Superior temporal gyrus (tissue), 1 donor: Measurements from ENCODE around the gene CHMP4A.
A peak's percentile ranks its signal among the peaks of the same experiment; 100 is the strongest.

Experiments
- DNase-seq: peaks from one replicate; pipeline ENCODE4 v3.0.0-alpha.2; 2016; ENCODE audit errors: extremely low spot score

Gene CHMP4A, protein sequence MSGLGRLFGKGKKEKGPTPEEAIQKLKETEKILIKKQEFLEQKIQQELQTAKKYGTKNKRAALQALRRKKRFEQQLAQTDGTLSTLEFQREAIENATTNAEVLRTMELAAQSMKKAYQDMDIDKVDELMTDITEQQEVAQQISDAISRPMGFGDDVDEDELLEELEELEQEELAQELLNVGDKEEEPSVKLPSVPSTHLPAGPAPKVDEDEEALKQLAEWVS

DNA sequence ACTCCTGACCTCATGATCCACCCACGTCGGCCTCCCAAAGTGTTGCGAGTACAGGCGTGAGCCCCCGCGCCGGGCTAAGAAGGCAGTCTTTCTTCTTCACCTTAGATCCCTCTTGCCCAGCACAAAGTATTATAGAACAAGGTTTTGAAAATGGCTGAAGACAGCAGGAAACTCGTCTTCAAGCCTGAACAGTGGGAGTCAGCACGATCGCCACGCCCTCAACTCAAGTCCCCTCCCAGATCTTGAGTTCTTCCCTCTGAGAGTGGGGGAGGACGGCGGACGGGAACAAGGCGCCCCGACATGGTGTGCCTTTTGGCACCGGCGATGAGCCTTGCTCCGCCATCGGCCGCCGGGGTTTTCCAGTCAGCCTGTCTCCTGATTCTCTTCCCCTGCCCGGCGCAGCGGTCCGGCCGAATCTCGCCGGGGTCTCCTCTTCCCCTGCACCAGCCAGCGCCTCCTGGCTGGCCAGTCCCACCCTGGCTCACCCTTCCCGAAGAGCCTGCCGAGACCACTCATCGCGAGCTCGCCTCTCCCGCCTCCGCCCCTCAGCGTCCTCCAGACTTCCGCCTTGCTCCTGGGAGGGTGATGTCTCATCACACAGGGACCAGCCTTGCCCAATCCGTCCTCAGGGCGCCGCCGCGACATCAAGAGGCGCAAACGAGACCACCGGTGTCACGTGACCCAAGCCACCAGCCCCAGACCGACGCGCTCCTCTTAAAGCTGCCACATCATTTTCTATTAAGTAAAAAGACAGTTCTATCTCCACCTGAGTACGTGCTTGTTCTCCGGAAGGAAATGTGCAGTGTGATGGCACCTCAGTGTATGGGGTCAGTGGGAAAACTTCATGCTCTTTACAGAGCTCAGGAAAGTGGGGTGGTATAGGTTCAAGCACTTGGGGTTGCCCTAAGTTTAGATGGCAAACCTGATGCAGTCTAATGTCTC, at the start of gene CHMP4A:
Gene CHMP4A, minus strand, starts transcription at position 565 of the 942 bp plus-strand sequence. Its CDS starts 49 bp downstream, at position 516.
- peak; percentile 94 for DNase-seq

DNA sequence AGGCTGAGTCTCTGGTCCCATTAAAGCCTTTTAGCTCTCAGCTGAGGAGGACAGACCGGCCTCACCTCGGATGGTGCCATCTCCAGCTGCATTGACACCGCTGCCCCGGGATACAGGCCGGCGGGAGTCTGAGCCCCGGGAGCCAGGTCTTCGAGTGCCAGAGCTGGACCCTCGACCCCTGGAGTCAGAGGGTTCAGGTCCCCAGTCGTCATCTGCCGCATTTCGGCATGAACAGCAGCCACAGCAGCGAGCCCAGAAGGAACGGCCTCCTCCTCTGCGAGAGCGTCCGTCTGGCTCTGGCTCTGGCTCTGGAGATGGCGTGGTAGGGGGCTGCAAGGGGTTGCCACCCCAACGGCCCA, 48.7 kb upstream of the CHMP4A start:
- DNase-seq = no peak

DNA sequence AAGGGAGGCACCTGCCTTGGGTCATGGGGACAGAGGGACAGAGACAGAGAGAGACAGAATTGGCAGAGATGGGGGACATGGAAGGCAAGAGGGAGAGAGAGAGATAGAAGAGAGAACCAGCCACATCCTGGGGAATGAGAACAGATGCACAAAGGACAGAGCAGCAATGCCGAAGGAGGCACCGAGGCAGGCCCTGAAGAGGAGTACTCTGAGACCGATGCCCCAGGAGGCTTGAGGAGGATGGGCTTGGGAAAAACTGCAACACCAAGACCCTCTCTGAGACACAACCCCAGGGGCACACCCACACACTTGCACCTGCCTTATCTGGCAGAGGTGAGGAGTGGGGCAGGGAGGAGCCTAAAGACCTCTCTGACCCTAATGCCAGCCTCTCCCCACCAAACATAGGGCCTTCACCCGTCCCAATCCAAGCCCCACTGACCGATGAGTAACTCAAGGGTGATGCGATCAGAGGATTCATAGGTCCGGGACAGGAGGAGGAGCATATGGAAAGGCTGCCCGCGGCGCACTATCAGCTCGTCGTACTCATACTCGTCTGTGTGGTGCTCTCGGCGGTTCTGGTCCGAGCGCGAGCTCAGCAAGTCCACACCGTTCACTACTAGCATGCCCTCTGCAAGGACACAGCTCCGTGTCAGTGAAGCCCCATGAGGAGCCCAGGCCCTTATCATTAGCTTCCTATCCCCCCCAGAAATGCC, 48.1 kb upstream of the CHMP4A start:
- no peak for DNase-seq

DNA sequence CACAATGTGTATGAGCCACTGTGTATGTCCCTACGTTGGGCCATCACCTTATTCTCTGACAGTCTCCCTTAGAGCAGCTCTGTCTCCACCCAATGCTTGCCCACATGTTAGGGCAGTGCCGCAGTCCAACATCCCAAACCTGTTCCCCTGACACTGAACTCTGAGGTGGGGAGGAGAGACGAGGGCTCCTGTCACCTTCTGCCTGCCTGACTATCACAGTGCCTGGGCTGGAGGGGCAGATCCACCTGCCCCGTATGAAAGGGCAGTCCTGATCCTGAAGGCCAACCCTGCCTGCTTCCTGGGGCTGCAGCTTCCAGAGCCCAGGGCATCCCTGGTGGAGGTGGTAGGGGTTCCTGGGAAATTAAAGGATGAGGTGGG, 47.5 kb upstream of the CHMP4A start:
- DNase-seq = no peak

DNA sequence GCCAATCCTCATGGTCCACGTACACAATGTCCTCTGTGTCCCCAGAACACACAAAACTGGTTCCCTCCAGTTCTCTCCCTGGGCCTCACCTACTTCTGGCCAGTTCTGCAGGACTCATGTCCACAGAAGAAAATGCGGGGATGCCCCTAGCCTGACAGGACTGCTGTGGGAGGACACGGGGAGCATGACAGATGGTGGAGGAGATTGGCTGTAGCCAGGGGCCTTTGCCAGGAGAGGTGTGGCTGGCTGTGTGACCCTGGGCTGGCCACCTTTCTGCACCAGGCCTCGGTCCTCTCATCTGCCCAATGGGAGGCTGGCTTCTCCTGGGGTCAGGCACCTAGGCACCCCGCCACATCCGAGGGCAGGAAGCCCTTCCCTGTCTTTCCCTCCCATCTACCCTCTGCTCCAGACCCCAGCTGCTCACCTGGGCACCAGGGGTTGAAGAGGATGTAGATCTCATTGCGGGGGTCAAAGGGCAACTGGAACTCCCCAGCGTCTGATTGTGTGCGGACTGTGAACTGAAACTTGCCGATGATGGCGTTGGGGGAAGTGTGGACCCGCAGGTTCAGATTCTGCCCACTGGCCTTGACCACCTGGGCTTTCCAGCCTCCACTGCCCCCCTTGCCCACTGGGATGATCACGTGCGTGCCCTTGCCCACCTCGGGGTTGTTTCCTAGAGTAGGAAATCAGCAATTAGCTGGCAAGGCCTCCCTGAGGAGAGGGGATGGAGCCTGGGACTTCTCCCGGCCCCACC, 46.9 kb upstream of the CHMP4A start:
- DNase-seq = no peak

DNA sequence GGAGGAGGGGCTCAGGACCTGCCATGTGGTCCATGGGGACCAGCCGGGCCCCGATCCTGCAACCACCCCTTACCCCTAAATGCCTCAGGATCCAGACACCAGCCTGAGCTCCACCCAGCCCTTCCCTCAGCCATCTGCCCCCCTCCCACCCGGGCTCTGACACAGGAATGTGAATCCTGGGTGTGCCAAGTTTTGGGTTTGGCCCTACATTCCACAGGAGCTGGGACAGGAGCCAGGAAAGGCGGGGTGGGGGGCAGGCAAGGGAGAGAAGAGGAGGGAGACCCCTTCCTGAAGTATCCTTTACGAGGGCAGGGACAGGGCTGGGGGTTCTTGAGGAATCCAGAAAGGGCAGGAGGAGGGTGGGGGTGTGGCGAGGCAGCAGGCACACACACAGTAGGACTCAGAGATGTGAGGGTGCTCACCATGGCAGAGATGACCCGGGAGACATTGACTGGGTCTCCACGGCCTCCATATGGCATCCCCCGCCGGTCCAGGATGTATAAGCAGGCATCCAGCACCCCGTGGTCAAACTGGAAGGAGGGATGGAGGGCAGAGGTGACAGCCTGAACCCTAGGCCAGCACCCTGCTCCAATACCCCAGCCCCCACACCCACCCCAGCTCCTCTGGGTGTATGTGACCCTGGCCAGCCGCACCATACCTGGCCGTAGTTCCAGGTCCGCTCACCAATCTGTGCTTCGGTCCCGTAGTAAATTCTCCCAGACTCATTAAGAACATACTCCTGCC, 46.2 kb upstream of the CHMP4A start:
- DNase-seq = no peak

DNA sequence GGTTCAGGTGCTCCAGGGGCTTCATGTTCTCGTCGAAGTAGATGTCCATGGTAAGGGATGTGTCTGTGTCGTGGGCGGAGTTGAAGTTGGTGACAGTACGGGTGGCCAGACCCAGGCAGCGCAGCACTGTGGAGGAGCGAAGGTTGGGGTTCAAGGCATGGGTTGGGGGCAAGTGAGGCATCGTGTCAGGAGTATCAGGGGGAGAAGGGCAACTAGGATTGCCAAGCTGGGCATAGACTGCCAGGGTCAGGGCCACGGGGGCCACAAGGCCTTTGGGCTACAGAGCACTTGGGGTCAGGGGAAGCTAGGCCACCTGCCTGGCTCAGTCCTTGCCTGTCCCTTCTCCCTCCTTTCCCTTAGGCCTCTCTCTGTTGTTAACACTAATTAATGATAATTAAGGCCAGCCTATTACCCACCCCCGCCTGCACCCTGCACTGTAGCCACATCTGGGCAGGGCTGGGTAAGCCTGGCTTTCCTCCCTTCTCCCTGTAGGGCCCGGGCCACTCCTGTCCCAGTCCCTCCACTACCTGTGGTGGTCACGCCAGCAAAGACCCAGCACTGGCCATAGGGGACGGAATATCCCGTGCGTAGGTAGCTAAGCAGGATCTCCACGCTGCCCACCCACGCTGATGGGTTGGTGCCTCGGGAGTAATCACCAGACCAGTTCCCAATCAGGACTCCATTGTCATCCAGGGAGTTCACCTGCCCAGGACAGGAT, 45.4 kb upstream of the CHMP4A start:
- no peak for DNase-seq

DNA sequence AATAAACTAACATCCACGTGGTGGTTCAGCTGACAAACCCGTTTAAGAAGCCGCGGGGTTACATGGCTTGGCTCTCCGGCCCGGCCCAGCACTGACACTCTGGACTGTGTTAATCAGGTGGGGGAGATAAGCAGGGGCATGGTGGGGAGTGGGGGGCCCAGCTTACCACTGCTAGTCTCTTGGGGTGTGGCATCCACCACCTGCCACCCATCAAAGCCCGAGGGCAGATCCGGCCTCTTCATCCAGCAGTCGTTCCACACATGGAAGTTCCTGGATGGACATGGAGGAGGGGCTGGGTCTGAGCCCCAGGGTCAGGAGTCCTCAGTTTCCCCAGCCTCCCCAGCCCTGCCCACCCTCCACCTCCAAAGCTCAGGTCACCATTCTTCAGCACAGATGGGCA, 44.8 kb upstream of the CHMP4A start:
- DNase-seq = no peak

DNA sequence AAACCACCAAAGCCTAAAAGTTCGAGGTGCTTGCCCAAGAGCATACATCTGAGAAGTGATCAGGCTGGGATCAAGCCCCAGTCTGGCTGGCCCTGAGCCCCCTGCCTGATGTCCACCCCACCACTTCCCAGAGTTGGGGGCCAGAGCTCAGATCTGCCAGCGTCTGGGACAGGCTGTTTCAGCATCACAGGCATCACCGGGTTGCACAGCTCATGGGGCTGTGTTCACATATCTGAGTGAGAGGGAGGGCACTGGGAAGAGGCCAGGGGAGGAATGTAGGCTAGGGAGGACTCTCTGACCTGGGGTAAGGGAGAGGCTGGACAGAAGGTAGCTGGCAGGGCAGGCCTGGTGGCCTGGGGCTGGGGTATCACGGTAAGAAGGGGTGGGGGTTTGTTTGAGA, 43.7 kb upstream of the CHMP4A start:
- DNase-seq = no peak

DNA sequence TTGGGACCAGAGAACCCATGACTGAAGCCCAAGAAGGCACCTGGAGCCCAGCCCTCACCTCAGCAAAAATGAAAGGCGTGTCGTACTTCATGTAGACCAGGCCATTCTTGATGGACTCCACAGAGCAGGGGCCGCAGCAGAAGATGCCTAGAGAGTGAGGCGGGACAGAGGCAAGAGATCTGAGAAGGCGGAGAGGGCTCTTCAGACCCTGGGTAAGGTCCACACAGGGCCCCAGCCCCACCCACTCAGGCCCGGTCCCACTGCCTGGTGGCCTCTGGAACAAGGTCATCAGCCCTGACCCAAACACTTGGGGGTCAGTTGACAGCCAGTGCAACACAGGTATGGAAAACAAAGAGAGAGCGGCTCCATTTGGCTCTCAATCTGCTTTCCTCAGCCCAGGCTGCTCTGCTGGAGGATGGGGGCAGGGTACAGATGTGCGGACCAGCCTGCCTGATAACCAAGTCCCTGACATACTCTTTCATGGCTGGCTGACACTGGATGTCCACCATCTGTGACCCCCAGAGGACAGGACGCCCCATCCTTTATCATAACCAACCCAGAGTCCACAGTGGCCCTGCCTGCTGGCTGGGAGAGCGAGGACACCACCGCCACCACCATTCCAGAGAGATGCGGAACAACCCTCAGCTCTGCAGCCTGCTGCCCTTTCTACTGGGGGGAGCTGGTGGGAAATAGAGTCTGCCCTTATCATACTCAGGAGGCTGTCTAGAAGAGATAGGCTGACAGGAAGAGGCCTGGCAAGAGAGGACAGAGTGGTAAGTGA, 42.8 kb upstream of the CHMP4A start:
- DNase-seq = no peak

DNA sequence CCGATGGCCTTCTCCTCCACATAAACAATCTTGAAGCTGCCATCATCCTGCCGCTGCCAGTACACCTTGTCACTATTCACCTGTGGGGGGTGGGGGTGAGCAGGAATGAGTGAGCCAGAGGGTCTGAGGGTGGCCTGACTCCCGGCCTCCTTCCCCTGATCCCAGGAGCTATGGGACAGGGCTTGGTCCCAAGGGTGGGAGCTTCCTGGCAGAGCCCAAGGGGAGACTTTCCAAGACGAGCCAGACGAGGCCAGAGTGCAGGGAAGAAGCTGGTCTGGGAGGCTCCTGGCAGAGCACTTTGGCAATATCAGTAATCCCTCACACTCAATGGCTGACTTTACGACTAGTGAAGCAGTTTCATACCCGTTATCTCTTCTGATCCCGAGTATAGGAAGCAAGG, 42.1 kb upstream of the CHMP4A start:
- no peak for DNase-seq

DNA sequence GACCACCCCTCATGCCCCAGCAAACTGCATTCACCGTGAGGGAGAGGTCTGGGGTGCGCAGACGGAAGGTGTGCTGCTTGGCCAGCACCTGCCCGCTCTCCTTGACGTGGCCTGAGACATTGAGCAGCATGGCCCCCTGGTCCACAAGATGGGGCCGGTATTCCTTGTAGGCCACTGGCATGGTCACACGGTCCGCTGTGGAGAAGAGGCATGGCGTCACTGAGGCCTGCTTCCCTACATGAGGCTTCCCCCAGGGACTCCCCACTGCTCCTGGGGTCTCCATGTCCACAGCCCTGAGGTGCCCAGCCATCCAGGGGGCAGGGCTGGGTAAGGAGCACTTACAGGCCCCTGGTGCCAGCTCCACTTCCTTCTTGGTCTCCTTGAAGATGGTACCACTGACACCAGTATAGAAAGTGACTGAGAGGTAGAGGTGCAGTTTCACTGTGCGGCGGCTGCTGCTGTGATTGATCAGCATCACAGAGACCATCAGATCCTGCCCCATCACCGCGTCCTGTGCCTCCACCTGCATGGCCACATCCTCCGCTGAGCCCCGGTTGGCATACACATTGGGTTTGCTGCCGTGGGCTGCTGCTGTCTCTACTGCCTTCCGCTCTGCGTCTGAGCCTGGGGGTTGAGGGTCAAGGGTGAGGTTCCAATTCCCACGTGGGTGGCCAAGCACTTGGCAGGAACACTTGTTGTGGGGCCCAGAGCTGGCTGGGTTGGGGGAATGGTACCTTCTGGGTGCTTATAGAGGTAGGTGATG, 41.5 kb upstream of the CHMP4A start:
- DNase-seq = no peak

DNA sequence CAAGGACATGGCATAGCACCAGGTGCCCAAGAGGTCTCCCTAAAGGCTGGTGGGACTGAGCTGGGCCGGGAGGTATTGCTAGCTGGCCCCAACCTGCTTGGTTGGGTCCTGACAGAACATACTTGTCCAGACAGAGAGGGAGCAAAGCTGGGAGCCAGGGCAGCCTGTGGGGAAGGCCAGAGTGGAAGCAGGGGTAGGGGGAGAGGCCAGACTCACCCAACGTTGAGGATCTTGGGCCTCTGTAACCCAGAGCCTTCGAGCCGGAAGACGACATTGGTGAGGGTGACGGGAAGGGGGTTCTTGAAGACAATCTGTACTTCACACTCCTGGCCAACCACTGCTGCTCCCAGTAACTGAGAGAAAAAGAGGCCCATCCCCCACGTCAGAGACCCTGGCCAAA, 40.6 kb upstream of the CHMP4A start:
- DNase-seq = no peak

DNA sequence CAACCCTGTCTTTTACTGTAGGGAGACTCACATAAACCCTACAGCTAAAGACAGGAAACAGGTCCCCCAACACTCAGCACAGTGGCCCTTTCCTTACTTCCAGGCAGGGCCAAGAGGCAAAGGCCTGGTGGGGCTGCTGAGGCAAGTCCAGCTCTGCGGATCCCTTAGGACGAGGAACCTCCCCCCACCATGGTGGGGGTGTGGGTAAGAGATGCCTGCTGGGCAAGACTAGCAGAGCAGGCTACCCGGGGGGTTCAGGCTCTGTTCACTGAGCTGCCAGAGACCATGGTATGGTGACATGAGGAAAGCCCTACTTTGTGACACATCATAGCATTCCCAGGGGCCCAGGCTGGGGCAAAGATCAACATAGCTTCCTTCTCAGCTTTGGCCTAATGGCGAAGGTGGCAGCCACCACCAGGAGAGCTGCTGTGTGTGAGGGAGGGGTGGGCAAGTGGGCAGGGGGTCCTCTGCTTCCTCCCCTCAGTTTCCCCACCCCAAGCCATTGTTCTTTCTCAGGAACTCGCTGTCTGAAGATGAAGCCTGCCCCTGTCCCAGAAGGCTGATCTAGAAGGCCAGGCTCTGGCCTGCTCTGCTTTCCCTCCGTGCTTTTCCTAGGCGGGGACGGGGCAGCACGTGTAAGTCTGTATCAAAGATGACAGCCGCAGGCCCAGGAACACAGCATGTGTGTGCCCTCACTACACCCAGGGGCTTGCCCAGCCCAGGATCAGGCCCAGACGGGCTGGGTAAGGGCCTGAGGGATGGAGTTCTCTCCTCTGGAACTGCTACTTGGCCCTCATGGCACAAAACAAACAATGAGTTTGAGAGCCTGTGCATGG, 39.2 kb upstream of the CHMP4A start:
- DNase-seq = no peak

DNA sequence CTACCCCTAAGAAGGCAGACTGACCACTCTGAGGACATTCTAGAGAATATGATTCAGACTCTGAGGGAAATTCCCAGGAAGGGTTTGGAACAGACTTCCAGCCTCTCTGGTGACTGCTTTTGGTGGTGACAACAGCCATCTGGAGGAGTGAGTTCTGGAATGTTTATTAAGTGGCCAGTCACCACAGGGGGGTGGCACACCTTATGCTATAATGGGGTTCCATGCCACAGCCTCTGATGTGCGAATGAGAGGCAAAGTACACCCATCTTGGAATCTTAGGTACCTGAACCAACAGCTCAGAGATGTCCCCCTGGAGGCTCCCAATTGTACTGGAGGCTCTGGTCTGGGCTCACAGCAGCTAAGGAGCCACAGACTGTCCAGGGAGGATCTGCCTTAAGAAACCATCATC, 38.6 kb upstream of the CHMP4A start:
- DNase-seq = no peak

DNA sequence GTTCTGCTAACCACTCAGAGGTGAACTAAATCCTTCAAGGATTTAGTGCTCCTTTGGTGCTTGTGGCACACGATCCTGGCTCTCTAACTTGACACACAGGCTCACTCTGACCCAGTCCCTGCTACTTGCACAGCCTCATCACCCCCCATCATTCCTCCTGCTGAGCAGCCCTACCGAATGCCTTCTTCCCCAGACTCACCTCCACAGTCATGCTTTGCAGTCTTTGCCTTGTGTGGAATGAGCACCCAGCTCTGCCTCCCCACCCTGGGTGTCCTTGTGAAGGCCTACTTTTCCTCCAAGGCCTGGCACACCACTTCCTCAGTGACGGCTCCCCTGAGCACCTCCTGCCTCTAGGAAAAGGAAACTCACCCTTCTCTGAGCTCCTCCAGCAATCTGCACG, 37.1 kb upstream of the CHMP4A start:
- DNase-seq = no peak

DNA sequence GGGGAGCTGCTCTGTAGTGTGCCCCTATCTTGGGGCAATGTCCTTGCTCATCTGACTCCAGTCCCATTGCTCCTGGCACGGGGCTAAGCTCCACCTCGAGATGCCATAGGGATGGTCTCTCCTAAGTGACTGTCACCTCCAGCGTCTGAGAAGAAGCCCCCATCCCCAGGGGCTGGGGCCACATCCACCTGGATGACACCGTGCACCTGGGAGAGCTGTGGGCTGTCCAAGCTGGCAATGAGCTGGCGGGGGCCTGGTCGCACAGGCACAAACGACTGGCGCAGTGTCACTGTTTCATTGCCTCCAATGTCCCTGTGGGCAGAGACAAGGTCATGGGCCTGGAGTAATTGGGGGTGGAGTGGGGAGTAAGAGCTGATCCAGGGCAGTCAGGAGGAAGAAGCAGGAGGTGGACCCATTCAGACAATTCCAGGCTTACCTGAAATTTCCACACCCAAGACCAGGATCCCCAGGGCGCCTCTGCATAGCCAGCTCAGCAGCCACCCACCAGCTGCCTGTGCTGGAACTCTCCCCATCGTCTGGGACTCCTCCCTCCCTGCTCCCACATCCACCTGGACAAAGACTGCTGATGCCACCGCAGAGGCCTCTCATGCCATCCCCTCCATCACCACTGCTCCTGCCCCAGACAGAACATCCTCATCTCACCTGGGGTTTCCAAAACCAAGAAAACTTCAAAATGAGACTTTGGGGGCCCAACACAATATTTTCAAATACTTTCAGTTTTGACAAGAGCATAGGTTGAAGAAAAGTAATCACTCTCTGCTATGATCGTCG, 36.1 kb upstream of the CHMP4A start:
- DNase-seq = no peak
